NCI-H1436 (cell line): ENCODE data around the gene ECI2.
"Not testable (repeated sequence)": the region's sequence is repeated elsewhere in the genome, so short reads cannot be mapped to it uniquely, and the experiment has no call there.

Source experiments
- DNase-seq: peaks from one replicate; lab custom pipeline; 2025; lab: John Stamatoyannopoulos, UW

ECI2 gene

DNA sequence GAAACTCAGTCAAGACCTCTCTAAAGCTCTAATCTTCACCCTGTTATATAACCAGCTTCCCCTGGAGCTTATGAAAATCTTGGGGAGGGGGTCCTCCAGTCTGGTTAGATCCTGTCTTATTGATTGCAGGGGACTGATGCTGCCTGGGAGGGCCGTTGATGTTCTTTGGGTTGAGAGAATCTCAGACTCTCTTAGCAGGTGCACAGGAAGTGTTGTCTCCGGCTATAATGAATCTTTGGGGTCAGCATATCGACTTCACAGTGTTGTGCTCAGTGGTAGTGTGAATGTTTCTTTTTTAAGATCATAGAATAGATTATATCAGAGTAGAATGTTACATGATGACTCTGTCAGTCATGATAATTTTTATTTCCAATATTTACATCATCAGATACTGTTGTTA is 2.8 kb upstream of the ECI2 start:
- no peak for DNase-seq

GRCh38 chr6:4136354-4136831 is 1.0 kb upstream of the ECI2 start:
- no peak for DNase-seq

GRCh38 chr6:4135665-4136353 is 434 bp upstream of the ECI2 start:
- peak; percentile 99 for DNase-seq

- no peak for DNase-seq
Observed at GRCh38 chr6:4133941-4134838, 1.2 kb downstream of the ECI2 start.

DNA sequence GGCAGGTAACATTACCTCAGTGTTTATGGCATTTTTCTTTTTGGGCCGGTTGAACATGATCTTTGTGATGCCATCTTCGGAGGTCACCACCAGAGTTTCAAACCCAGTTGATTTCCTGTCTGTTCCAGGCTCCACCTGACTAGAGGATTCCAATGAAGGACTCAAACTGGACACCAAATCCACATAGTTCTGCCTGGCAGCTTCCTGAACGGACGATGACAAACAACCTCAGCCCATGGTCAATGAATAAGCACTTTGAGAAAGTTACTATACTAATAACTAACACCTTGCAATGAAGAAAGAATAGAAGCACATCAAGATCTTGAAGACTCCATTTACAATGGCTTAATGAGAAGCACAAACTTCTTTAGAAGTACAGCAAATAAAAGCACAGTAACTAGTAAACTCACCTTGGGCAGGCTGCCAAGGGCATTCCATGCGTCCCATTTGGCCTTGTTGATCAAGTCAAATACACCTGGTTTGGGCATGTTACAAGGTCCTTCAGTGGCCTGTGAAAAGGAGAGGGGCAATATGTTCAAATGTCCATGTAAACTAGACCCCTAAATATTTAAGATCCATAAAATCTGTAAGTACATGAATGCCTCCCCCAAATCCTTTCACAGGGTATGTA is 4.9 kb downstream of the ECI2 start:
- DNase-seq, result no peak

- DNase-seq, result no peak
Observed at GRCh38 chr6:4129446-4129845, 5.9 kb downstream of the ECI2 start.

DNA sequence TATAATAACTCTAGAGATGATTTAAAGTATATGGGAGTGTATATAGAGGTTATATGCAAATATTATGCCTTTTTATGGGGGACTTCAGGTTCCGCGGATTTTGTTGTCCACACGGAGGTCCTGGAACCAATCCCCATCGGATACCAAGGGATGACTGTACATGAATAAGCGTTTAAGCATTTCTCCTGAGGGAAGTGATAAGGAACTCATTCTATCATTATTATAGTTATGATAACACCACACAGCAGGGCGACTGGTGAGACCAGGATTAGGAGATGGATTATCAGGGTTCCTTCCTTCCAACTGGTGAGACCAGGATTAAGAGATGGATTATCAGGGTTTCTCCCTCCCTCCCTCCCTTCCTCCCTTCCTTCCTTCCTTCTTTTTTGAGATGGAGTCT is 6.6 kb downstream of the ECI2 start:
- no peak for DNase-seq

GRCh38 chr6:4128072-4128471 is 7.3 kb downstream of the ECI2 start:
- DNase-seq, result no peak

GRCh38 chr6:4125933-4126864 is 9.2 kb downstream of the ECI2 start:
- DNase-seq, result no peak

DNA sequence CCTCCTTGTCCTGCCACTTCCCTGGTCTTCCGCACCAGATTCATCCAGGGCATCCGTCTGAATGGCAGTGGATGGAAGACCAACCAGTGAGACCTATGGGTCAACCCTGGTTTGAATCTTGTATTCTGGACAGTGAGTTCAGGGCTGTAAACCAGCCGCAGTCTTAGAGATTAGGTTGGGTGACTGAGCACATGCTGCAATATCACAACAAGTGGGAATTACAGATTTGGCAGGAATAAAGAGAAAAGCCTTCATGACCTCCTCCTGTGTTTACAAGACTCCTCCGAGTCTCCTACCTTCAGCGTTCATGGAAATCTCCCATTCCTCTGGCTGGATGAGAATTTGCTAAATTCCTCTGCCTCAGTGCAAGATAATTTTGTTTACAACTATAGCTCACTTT is 9.9 kb downstream of the ECI2 start:
- no peak for DNase-seq

DNA sequence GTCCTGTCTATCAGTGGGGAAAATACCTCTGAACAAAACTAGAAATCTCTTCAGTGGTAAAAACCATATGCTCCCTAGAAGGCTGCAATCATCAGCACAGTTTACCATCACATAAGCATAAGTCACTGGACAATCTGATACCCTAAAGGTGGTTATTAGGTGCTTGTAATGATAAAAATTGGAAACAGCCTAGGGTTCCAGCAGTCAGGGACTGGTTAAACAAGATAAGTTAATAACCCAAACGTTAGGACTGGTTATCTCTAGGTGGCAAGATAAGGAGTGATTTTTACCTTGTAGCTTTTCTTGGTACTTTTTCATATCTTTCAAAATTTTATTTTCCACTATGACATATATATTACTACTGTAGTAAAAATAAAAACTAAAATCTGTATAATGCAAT is 11.0 kb downstream of the ECI2 start:
- no peak for DNase-seq

DNA sequence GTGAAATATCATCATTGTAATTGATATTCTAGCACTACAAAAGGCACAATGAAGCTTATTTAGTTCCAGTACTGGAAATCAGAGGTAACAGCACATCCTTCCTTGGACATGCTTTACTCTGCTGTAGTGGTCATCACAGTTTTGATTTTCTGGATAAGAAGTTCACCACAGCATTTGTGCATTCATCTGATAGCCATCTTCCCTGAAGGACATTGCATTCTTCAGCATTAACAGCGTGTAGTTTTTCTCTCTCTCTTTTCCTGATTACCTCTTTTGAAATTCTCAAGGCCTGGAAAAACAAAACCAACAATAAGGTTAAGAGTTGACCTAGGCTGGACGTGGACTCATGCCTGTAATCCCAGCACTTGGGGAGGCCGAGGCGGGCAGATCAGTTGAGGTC is 19.6 kb downstream of the ECI2 start:
- DNase-seq, result no peak

DNA sequence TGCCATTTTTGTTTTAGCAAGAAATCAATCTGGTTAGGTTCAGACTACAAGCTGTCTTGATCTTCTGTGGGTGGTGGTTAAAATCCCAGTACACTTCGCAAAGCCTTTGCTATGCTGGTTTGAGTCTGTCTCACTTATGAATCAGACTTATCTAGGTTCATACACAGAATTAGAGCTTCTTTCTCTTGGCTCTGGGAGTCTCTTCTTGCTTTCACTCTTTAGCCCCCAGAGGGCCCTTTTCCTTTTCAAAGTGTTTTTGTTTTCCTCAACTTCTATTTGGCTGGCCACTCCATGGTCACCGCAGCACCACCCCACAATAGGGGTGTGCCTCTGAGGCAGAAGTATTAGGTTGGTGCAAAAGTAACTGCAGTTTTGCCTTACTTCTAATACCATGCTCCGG is 21.3 kb downstream of the ECI2 start:
- DNase-seq, result no peak

DNA sequence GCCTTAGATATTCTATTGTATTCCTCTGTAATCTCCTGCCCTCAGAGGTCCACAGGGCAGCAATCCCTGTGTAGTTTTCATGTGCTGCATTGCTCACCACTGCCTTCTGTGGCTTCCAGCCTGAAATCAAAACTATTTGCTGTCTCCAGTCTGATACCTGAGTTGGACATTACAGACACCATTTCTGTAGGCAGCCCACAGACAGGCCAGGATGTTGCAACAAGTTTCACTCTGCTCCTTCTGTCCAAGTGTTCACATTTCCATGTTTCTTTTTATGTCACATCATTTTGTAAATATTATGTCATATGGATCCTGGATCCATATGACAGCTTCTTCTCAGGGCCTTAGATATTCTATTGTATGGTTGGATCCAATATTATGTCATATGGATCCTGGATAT is 21.7 kb downstream of the ECI2 start:
- DNase-seq, result no peak

DNA sequence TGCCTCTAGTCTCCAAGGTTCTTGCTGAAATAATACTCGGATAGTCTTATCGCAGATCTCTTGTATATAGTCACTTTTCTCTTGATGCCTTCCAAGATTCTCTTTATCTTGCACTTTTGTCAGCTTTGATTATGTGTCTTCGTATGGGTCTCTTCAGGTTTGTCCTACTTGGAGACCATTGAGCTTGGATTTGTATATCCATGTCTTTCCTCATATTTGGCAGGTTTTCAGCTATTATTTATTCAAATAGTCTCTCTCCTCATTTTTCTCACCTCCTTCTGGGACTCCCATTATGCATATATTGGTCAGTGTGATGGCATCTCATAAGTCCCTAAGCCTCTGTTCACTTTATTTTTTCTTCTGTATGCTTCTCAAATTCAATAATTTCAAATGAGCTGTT is 23.0 kb downstream of the ECI2 start:
- no peak for DNase-seq

DNA sequence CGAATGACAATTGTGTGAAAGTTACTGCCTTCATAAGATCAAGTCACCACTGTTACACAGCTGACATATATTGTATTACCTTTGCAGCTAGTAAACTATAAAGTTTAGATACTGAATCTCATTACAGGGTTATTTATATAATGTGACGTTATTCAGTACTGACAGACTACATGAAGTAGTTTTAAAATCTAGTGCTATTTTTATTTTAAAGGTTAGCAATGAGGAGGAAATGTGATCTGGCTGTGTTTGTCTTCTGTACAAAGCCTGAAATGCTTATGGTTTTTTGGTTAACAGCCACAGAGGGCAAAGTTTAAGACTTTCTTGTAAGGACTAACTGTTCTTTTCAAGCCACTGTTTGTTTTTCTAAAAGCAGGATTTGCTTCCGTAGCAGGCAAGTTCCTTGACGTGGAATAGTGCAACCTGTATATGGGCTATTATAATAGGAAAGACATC is 26.0 kb downstream of the ECI2 start:
- not testable (repeated sequence) for DNase-seq

GRCh38 chr6:4108561-4109093 is 26.7 kb downstream of the ECI2 start:
- DNase-seq, result no peak

GRCh38 chr6:4107873-4108272 is 27.5 kb downstream of the ECI2 start:
- no peak for DNase-seq

- no peak for DNase-seq
Observed at GRCh38 chr6:4105980-4106536, 29.3 kb downstream of the ECI2 start.

- DNase-seq, result no peak
Observed at GRCh38 chr6:4103929-4104328, 31.4 kb downstream of the ECI2 start.

- DNase-seq, result no peak
Observed at GRCh38 chr6:4102687-4103244, 32.6 kb downstream of the ECI2 start.
